ENCODE results near the gene TAOK3.
A peak's percentile ranks its signal among the peaks of the same experiment; 100 is the strongest.

The TAOK3 gene

DNA sequence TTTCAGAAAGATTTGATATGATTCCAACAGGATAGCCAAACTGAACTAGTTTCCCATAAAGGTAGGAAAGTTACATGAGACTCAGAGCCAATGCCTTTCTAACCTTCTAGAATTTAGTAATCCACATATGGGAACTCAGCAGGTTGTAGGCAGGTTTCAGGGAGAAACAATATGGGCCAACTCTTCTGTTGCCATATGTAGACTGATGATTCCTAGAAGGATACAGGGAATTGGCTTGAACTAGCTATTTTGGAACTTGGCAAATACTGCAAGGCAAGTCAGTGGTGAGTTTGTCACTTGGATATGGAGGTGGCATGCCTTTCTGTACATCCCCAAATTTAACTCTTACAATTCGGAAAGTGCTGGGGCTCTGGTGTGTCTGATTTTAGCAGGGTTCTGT, 19.1 kb upstream of the TAOK3 start:
- Histone ChIP-seq H3K4me1 (ENCODE audit: control insufficient read depth, insufficient read depth, low read length) (no peaks in the 10 kb centered on the region), H3K4me2 (ENCODE audit: low read length) (no peak overlapping the region), H3K4me3 (ENCODE audit: low read length) (no peak overlapping the region), H3K9me3 (replicated peaks; ENCODE audit: low read length) (no peaks in the 10 kb centered on the region), H3K27me3 (ENCODE audit: control insufficient read depth, insufficient read depth, low read length) (no peaks in the 10 kb centered on the region), H3K9ac (ENCODE audit: low read depth, low read length) (no peak overlapping the region), H3K36me3 (ENCODE audit: insufficient read depth, low read length) (peaks cover 70% of the 10 kb centered on the region)

DNA sequence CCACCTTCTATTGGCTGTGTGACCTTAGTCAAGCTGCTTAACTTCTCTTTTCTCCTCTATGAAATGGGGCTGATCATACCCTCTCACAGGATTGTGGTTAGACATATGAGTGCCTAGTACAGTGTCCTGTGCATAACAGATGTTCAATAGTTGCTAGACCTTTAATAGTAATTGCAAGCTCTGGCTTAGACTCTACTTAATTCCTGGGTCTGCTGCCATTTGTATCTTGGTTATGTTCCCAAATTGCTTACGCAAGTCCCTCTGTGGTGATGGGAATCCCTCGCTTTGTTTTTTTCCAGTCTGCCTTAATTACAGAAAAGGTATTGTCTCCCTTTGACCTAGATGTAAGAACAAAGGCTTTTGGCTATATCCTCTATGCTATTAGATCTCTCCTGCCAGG, 18.7 kb upstream of the TAOK3 start:
- Histone ChIP-seq H3K9ac (ENCODE audit: low read depth, low read length) (no peak overlapping the region), H3K27me3 (ENCODE audit: control insufficient read depth, insufficient read depth, low read length) (no peaks in the 10 kb centered on the region), H3K4me1 (ENCODE audit: control insufficient read depth, insufficient read depth, low read length) (no peaks in the 10 kb centered on the region), H3K4me3 (ENCODE audit: low read length) (no peak overlapping the region), H3K4me2 (ENCODE audit: low read length) (no peak overlapping the region), H3K9me3 (replicated peaks; ENCODE audit: low read length) (no peaks in the 10 kb centered on the region), H3K36me3 (ENCODE audit: insufficient read depth, low read length) (peaks cover 70% of the 10 kb centered on the region)

DNA sequence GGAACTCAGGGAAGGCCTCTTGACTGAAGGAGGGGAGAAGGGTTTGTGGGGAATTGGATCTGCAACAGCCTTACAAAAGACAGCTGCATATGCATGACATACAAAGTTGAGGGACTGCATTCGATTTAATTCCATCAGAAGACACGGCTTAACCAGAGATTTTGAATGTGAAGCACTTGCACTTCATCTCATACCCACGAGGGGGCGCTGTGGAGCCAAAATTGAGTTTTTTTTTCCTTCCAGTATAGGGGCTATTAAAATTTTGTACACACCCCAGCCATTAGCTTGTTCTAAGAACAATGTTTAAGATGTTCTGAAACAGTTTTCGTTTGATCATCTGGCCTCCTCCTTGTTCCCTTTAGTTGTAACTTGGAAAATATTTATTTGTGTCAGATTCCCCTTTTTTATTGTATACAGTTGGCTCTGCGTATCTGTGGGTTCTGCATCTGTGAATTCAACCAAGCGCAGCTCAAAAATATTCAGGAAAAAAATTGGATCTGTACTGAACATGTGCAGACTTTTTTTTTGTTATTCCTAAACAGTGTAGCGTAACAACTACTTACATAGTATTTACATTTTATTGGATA, 5.3 kb upstream of the TAOK3 start:
- Histone ChIP-seq H3K9ac (ENCODE audit: low read depth, low read length) (peak overlapping the region; percentile 87), H3K9me3 (replicated peaks; ENCODE audit: low read length) (no peaks in the 10 kb centered on the region), H3K4me2 (ENCODE audit: low read length) (peak overlapping the region; percentile 82), H3K27me3 (ENCODE audit: control insufficient read depth, insufficient read depth, low read length) (no peaks in the 10 kb centered on the region), H3K4me1 (ENCODE audit: control insufficient read depth, insufficient read depth, low read length) (peaks cover 17% of the 10 kb centered on the region), H3K36me3 (ENCODE audit: insufficient read depth, low read length) (peaks cover 20% of the 10 kb centered on the region), H3K4me3 (ENCODE audit: low read length) (peak overlapping the region; percentile 83)

DNA sequence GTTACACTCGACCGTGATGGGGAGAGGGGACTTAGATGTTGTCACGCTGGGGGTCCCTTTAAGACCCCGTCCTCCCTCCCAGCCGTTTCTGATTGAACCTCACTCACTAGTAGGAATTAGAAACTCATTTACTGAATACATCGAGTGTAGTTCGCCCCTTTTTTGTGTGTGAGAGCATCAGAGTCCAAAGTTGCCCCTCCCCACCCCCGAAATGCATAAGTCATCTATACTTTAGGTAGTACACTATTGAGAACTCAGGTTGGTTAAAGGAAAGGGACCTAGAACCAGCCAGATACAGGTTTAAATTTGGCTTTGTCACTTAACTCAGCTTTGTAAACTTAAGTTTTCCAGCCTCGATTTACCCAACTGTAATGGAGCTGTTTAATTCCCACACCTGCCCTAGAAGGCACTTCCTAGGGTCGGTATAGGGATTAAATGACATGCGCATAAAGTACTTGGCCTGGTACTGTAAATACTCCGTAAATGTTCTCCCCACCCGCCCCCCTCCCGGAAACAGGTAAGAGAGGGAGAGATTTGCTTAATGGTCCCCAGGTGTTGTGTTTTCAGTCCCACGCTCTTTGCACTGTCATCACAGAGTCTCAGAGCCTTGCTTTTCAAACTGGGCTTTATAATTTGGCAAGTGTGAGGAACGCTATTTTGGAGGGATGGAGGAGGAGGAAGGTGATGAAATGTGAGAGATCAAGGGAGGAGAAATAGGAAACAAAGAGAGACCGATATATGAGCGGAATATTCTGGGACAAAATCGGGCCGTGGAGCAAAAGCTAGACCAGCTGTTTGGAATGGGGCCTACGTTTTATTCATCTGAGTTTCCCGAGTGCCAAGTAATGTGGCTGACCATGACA, 4.5 kb upstream of the TAOK3 start:
- Histone ChIP-seq H3K4me2 (ENCODE audit: low read length) (peak overlapping the region; percentile 82), H3K27me3 (ENCODE audit: control insufficient read depth, insufficient read depth, low read length) (no peaks in the 10 kb centered on the region), H3K4me3 (ENCODE audit: low read length) (peak overlapping the region; percentile 83), H3K9me3 (replicated peaks; ENCODE audit: low read length) (no peaks in the 10 kb centered on the region), H3K9ac (ENCODE audit: low read depth, low read length) (peak overlapping the region; percentile 87), H3K36me3 (ENCODE audit: insufficient read depth, low read length) (peaks cover 18% of the 10 kb centered on the region), H3K4me1 (ENCODE audit: control insufficient read depth, insufficient read depth, low read length) (peaks cover 17% of the 10 kb centered on the region)

DNA sequence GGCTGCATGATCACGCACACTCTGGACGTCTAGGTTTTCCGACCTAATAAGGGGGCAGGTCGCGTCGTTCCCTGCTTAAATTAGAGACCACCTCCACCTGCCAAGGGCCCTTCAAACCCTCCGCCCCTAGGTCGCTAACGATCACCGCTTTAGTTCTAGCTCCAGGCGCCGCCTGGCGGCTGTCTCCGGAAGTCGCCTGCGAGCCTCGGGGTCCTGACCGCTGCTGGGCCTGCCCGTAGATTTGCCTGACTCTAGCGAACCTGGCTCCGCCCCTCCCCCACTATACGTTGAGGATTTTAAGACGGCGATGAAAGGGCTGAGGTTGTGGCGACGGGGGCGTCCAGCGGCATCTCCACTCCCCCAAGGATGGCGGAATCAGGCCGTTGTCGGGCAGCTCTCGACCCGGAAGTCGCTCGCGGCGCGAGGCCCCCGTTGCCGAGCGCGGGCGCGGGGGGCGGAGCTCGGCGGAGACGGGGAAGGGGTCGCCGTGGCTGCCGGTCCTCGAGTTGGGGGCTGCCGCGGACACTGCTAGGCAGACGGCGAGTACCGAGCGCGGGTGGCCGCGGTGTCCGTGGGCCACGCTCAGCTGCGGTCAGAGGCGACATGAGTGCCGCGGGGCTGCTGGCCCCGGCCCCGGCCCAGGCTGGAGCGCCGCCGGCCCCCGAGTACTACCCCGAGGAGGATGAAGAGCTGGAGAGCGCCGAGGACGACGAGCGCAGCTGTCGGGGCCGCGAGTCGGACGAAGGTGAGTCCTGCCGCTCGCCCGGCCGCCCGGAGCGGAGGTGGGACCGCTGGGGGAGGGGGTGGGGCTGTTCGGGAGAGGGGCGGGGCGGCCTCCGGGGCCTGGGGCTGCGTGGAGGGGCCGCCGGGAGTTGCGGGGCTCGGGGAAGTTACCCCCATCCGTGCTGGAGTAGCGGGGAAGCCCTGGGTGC, 3.6 kb upstream of the TAOK3 start, which contains the start of gene SUDS3:
Gene SUDS3 (plus strand): TSS at position 467 of the 932 bp plus-strand sequence. CDS start 137 bp downstream, at position 604.
- peak within 1 kb of the TSS; percentile 87 for H3K9ac ChIP-seq (ENCODE audit: low read depth, low read length)
- no peaks in the 10 kb centered on the region for H3K27me3 ChIP-seq (ENCODE audit: control insufficient read depth, insufficient read depth, low read length)
- peak within 1 kb of the TSS; percentile 83 for H3K4me3 ChIP-seq (ENCODE audit: low read length)
- no peaks in the 10 kb centered on the region for H3K9me3 ChIP-seq (replicated peaks; ENCODE audit: low read length)
- peaks cover 17% of the 10 kb centered on the region for H3K4me1 ChIP-seq (ENCODE audit: control insufficient read depth, insufficient read depth, low read length)
- H3K36me3 ChIP-seq (ENCODE audit: insufficient read depth, low read length) = peaks cover 15% of the 10 kb centered on the region
- H3K4me2 ChIP-seq (ENCODE audit: low read length) = peak within 1 kb of the TSS; percentile 82

DNA sequence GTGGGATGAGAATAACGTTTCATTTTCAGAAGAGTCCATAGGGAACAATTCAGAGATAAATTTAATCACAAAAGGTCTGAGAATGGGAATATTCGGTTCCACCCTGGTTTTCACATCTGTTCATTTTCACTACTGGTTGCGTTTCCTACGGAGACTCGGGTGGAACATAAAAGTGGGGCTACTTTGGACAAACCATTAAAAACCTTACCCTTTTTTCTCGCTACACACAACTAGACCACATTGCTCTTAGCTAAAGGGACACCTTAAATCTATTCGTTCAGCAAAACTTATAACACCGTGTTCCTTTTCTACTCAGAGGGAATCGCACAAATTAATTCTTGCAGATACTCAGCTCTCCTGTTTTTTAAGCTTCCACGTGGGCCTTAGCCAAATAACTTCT, 2.6 kb upstream of the TAOK3 start:
- Histone ChIP-seq H3K27me3 (ENCODE audit: control insufficient read depth, insufficient read depth, low read length) (no peaks in the 10 kb centered on the region), H3K9me3 (replicated peaks; ENCODE audit: low read length) (no peaks in the 10 kb centered on the region), H3K4me3 (ENCODE audit: low read length) (no peak overlapping the region), H3K9ac (ENCODE audit: low read depth, low read length) (no peak overlapping the region), H3K36me3 (ENCODE audit: insufficient read depth, low read length) (peaks cover 12% of the 10 kb centered on the region), H3K4me2 (ENCODE audit: low read length) (peak overlapping the region; percentile 82), H3K4me1 (ENCODE audit: control insufficient read depth, insufficient read depth, low read length) (peaks cover 17% of the 10 kb centered on the region)

DNA sequence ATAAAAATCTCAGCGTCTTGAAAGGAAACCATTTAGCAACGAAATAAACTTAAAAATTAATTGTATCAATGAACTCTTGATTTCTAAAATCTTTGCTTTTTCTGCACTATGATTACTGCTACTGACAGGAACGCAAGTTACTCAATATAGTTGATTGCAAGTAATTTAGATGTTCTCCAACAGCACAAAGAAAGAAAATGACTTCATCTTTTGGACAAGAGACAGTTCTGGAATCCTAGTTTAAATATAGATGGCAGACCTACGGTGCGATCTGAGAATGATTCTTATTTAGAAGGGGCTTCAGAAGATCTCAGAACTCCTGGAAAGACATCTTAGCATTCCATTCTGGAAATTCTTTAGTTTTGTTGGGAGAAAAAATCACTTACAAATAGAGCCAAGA, 2.2 kb upstream of the TAOK3 start:
- H3K4me2 ChIP-seq (ENCODE audit: low read length) = no peak overlapping the region
- no peak overlapping the region for H3K9ac ChIP-seq (ENCODE audit: low read depth, low read length)
- H3K27me3 ChIP-seq (ENCODE audit: control insufficient read depth, insufficient read depth, low read length) = no peaks in the 10 kb centered on the region
- H3K4me3 ChIP-seq (ENCODE audit: low read length) = no peak overlapping the region
- peaks cover 17% of the 10 kb centered on the region for H3K4me1 ChIP-seq (ENCODE audit: control insufficient read depth, insufficient read depth, low read length)
- no peaks in the 10 kb centered on the region for H3K9me3 ChIP-seq (replicated peaks; ENCODE audit: low read length)
- H3K36me3 ChIP-seq (ENCODE audit: insufficient read depth, low read length) = peaks cover 7% of the 10 kb centered on the region

DNA sequence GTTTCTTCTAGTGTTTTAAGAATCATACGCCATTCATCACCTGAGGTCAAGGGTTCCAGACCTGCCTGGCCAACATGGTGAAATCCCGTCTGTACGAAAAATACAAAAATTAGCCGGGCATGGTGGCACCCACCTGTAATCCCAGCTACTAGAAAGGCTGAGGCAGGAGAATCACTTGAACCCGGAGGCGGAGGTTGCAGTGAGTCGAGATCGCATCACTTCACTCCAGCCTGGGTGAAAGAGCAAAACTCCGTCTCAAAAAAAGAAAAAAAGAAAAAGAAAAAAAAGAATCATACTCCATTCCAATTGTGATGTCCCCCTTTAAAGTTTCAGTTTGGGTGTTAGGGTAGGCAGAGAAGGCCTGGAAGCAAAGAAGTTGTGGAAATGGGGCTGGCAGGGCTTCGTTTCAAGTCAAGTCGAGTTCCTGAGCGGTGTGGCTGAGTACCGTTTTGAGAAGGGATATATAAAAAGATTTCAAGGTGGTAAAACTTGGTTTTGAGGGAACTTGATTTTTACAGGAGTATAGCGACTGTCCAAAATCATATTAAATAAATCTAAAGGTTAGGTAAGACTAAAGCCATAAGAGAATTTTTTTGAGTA, 1.5 kb upstream of the TAOK3 start:
- no peak overlapping the region for H3K9ac ChIP-seq (ENCODE audit: low read depth, low read length)
- H3K27me3 ChIP-seq (ENCODE audit: control insufficient read depth, insufficient read depth, low read length) = no peaks in the 10 kb centered on the region
- H3K4me2 ChIP-seq (ENCODE audit: low read length) = peak overlapping the region; percentile 97
- H3K4me3 ChIP-seq (ENCODE audit: low read length) = peak overlapping the region; percentile 82
- no peaks in the 10 kb centered on the region for H3K9me3 ChIP-seq (replicated peaks; ENCODE audit: low read length)
- peaks cover under 1% of the 10 kb centered on the region for H3K36me3 ChIP-seq (ENCODE audit: insufficient read depth, low read length)
- peaks cover 17% of the 10 kb centered on the region for H3K4me1 ChIP-seq (ENCODE audit: control insufficient read depth, insufficient read depth, low read length)

DNA sequence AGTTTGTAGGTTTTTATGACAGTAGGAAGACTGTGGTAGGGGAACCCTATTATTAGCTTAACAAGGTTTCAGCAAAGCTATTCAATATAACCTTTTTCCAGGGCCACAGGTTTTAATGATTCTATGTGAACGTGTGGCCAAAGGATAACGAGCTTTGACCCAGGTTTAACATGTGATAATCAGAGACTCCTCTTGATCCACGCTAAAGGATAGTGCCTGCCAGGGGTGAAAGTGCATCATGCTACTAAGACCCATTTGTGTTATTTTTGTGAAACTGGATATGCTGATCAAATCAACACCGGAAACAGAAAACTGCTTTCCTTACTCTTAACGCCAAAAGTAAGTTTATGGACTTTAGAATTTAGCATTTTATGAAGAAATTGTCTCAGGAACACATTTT, 909 bp upstream of the TAOK3 start:
- Histone ChIP-seq H3K27me3 (ENCODE audit: control insufficient read depth, insufficient read depth, low read length) (no peaks in the 10 kb centered on the region), H3K4me2 (ENCODE audit: low read length) (peak overlapping the region; percentile 97), H3K9ac (ENCODE audit: low read depth, low read length) (peak overlapping the region; percentile 92), H3K4me3 (ENCODE audit: low read length) (peak overlapping the region; percentile 82), H3K9me3 (replicated peaks; ENCODE audit: low read length) (no peaks in the 10 kb centered on the region), H3K4me1 (ENCODE audit: control insufficient read depth, insufficient read depth, low read length) (peaks cover 17% of the 10 kb centered on the region), H3K36me3 (ENCODE audit: insufficient read depth, low read length) (no peaks in the 10 kb centered on the region)

DNA sequence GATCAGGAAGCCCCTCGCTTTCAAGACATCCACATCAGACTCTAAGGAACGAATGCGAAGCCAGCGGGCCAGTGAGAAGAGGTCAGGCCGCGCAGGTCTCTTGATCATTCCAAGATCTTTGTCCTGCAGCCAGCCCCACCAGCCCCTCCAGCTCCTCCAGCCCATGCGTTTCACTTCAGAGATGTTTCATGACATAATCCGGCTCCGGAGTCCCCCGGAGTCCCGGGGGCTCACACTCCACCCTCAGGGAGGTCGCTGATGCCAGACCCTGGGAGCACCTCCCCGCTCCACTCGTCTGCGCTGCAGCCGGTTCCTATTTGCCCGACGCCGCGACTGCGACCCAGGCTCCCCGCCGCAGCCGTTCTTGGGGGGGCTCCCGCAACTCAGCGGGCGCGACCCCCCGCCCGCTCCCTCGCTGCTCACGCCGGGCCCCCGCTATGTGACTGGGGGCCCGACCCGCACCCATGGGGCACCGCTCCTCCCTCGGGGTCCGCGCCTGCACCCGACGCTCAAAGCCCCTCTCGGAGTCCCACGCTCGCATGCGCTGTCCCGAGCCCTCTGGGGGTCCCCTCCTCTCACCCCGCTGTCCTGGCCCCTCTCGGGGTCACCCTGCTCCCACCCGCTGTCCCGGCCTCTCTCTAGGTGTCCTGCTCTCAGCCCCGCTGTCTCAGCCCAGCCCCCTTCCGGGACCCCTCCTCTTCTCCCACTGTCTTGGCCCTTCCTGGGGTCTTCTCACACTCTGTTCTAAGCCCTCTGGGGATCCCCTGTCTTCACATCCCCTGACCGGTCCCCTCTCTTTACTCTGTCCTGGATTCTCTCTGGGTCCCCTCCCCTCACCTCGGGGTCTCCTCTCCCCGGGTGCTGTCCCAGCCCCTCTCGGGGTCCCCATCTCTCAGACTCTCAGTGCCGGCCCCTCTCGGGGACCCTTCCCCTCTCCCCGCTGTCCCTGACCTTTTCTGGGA, 1.1 kb downstream of the TAOK3 start:
- Histone ChIP-seq H3K4me2 (ENCODE audit: low read length) (peak overlapping the region; percentile 84), H3K9me3 (replicated peaks; ENCODE audit: low read length) (no peaks in the 10 kb centered on the region), H3K27me3 (ENCODE audit: control insufficient read depth, insufficient read depth, low read length) (no peaks in the 10 kb centered on the region), H3K9ac (ENCODE audit: low read depth, low read length) (peak overlapping the region; percentile 80), H3K4me3 (ENCODE audit: low read length) (peak overlapping the region; percentile 95), H3K36me3 (ENCODE audit: insufficient read depth, low read length) (no peaks in the 10 kb centered on the region), H3K4me1 (ENCODE audit: control insufficient read depth, insufficient read depth, low read length) (peaks cover 13% of the 10 kb centered on the region)
